ENCODE results near the gene RFX3. TPM values are rescaled to one million over a fixed set of nuclear protein-coding genes. Genes with fewer than 3 reads are reported as not detected.
"Not testable (repeated sequence)": the region's sequence is repeated elsewhere in the genome, so short reads cannot be mapped to it uniquely, and the experiment has no call there.

RFX3 gene
- total RNA-seq, 1 donor from 2014 or later: 11.8 TPM

GRCh38 chr9:3329361-3329760 is 196.4 kb downstream of the RFX3 start:
- Histone ChIP-seq H3K27me3 (no peaks in the 10 kb centered on the region), H3K4me3 (no peak overlapping the region), H3K36me3 (no peaks in the 10 kb centered on the region), H3K4me1 (no peaks in the 10 kb centered on the region), H3K27ac (no peak overlapping the region), H3K9me3 (no peaks in the 10 kb centered on the region)
- no peak for DNase-seq (ENCODE audit: extremely low spot score in 2 of 2)
- intact Hi-C loops (cut with DNase I): no loop called here
- TF ChIP-seq POLR2AphosphoS5 (IDR thresholded peaks at IDR 0.05; ENCODE audit: insufficient read depth in 1 of 2, low read depth in 1 of 2) (no peak), CTCF (IDR thresholded peaks at IDR 0.05) (no peak), POLR2A (IDR thresholded peaks at IDR 0.05) (no peak)

GRCh38 chr9:3323714-3324113 is 202.1 kb downstream of the RFX3 start:
- intact Hi-C loops (cut with DNase I): no loop called here
- H3K4me3 ChIP-seq: no peak overlapping the region
- H3K27ac ChIP-seq: no peak overlapping the region
- H3K4me1 ChIP-seq: no peaks in the 10 kb centered on the region
- no peak for DNase-seq (ENCODE audit: extremely low spot score in 2 of 2)
- no peaks in the 10 kb centered on the region for H3K9me3 ChIP-seq
- TF ChIP-seq POLR2AphosphoS5 (IDR thresholded peaks at IDR 0.05; ENCODE audit: insufficient read depth in 1 of 2, low read depth in 1 of 2): no peak
- TF ChIP-seq CTCF (IDR thresholded peaks at IDR 0.05): no peak
- no peak for TF ChIP-seq POLR2A (IDR thresholded peaks at IDR 0.05)
- H3K27me3 ChIP-seq: no peaks in the 10 kb centered on the region
- H3K36me3 ChIP-seq: no peaks in the 10 kb centered on the region

- DNase-seq (ENCODE audit: extremely low spot score in 2 of 2): no peak
- no peaks in the 10 kb centered on the region for H3K4me1 ChIP-seq
- intact Hi-C loops (cut with DNase I): no loop called here
- no peak overlapping the region for H3K27ac ChIP-seq
- H3K27me3 ChIP-seq: no peaks in the 10 kb centered on the region
- H3K9me3 ChIP-seq: no peaks in the 10 kb centered on the region
- TF ChIP-seq POLR2A (IDR thresholded peaks at IDR 0.05) (no peak), CTCF (IDR thresholded peaks at IDR 0.05) (no peak), POLR2AphosphoS5 (IDR thresholded peaks at IDR 0.05; ENCODE audit: insufficient read depth in 1 of 2, low read depth in 1 of 2) (peak in 1 of 2 donors; percentile 65)
- H3K36me3 ChIP-seq: no peaks in the 10 kb centered on the region
- H3K4me3 ChIP-seq: no peak overlapping the region
Observed at GRCh38 chr9:3321186-3321585, 204.6 kb downstream of the RFX3 start.

- H3K36me3 ChIP-seq; intact Hi-C loops (cut with DNase I); H3K4me1 ChIP-seq; DNase-seq (ENCODE audit: extremely low spot score in 2 of 2); H3K27ac ChIP-seq; H3K27me3 ChIP-seq; H3K4me3 ChIP-seq; H3K9me3 ChIP-seq: not testable (repeated sequence)
Observed at GRCh38 chr9:3312595-3312994, 213.2 kb downstream of the RFX3 start.

GRCh38 chr9:3308609-3309008 is 217.2 kb downstream of the RFX3 start:
- no peaks in the 10 kb centered on the region for H3K9me3 ChIP-seq
- no peak for DNase-seq (ENCODE audit: extremely low spot score in 2 of 2)
- H3K27me3 ChIP-seq: no peaks in the 10 kb centered on the region
- TF ChIP-seq POLR2AphosphoS5 (IDR thresholded peaks at IDR 0.05; ENCODE audit: insufficient read depth in 1 of 2, low read depth in 1 of 2): no peak
- TF ChIP-seq POLR2A (IDR thresholded peaks at IDR 0.05): no peak
- H3K36me3 ChIP-seq: no peaks in the 10 kb centered on the region
- intact Hi-C loops (cut with DNase I): no loop called here
- no peak overlapping the region for H3K27ac ChIP-seq
- H3K4me1 ChIP-seq: no peaks in the 10 kb centered on the region
- no peak overlapping the region for H3K4me3 ChIP-seq

GRCh38 chr9:3304388-3304787 is 221.4 kb downstream of the RFX3 start:
- H3K36me3 ChIP-seq; DNase-seq (ENCODE audit: extremely low spot score in 2 of 2); intact Hi-C loops (cut with DNase I); H3K27me3 ChIP-seq; H3K4me1 ChIP-seq; H3K9me3 ChIP-seq; H3K4me3 ChIP-seq; H3K27ac ChIP-seq: not testable (repeated sequence)

GRCh38 chr9:3299872-3300271 is 225.9 kb downstream of the RFX3 start:
- Histone ChIP-seq H3K27me3 (no peaks in the 10 kb centered on the region), H3K4me3 (no peak overlapping the region), H3K9me3 (no peaks in the 10 kb centered on the region), H3K4me1 (no peaks in the 10 kb centered on the region), H3K27ac (no peak overlapping the region), H3K36me3 (no peaks in the 10 kb centered on the region)
- no peak for DNase-seq (ENCODE audit: extremely low spot score in 2 of 2)
- no peak for TF ChIP-seq POLR2AphosphoS5 (IDR thresholded peaks at IDR 0.05; ENCODE audit: insufficient read depth in 1 of 2, low read depth in 1 of 2)
- TF ChIP-seq CTCF (IDR thresholded peaks at IDR 0.05): no peak
- TF ChIP-seq POLR2A (IDR thresholded peaks at IDR 0.05): no peak
- intact Hi-C loops (cut with DNase I): no loop called here
